Amniotic epithelial cell (primary cell): ENCODE measurements around the gene CRYBG3.

Experiments used
- DNase-seq: peaks from one replicate; pipeline ENCODE4 v3.0.0-alpha.2; 2010; ENCODE audit warnings: low read depth

CRYBG3 gene

GRCh38 chr3:97971679-97972567, 150.1 kb downstream of the CRYBG3 start, which contains the start of gene RIOX2:
TSS of gene RIOX2 (minus strand) at chr3:97972431. CDS start at chr3:97967593, 4,838 bp downstream.
- DNase-seq, result peak; percentile 57

- no peak for DNase-seq
These were observed 151.2 kb downstream of the CRYBG3 start for GRCh38 chr3:97972976-97973375.

DNA sequence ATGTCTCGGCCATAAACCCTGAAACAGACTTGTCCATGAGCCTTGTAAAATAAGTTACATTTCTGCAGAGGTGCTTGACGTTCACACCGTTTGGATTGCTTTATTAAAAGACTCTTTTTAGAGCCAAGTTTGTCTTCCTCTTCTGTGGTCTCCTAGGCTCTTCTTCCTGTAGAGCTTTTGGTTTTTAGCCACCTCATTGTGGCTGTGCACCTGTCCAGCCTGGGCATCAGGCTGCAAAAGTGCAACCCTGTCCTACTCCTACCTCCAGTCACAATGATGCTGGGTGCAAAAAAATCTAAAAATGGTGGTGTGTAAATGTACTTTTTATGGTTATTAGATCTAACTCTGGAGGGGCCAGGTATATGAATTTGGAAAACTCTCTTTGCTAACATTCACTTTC, 153.2 kb downstream of the CRYBG3 start:
- DNase-seq, result no peak

- no peak for DNase-seq
These were observed 153.7 kb downstream of the CRYBG3 start for GRCh38 chr3:97975466-97975865.

DNA sequence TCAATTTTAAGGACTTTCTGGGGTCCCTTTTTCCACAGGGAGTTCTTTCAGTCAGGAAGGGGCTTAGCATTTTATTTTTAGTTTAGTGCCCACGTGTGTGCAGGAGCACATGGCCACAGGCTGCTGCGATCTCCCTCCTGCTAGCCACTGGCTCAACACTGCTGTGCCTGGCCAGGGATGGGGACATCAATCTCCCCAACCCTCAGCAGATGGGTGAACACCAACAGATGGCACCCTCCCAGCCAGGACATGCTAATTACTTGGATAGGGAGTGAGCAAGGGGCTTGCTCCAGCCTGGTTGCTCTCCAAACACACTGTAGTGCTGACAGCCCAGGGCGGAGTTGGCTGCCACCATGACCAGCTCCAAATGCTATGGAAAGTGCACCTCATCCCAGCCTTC, 157.8 kb downstream of the CRYBG3 start:
- no peak for DNase-seq

DNA sequence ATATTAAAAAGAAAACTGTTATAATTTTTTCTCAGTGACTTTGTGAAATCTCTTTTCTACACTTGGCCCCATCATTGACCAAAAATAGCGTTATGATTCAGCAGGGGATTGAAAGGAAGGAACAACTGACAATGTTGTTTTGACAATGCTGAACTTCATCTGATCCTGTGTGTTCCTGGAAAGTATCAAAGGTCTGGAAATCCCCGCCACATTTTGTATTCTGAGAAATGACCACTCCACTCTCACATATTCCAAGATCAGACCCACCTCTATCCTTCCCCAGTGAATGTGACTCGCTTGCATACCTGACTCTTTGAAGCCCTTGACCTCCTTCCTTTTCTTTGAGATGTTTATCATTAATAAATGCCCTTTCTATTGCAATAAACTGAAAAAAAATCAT, 160.1 kb downstream of the CRYBG3 start:
- DNase-seq, result no peak

GRCh38 chr3:97983933-97984491, 162.2 kb downstream of the CRYBG3 start:
- DNase-seq, result no peak

DNA sequence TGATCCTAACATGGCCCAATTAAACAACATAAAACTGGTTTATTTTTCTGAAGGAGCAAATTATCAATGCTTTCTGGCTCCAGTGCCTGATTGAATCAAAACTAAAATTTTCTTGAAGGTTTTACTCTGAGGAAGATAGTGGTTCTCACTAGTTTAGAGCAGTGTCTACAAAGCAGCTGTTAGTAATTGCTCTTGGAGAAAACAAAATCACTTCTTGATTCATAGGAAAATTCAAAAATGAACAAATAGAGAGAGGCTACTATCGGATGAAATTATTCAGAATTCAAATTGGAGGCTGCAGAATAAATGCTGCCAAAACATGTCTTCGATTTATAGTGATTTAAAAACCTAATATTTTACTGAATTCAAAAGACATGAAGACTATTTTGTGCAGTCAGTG, 165.5 kb downstream of the CRYBG3 start:
- DNase-seq, result no peak

DNA sequence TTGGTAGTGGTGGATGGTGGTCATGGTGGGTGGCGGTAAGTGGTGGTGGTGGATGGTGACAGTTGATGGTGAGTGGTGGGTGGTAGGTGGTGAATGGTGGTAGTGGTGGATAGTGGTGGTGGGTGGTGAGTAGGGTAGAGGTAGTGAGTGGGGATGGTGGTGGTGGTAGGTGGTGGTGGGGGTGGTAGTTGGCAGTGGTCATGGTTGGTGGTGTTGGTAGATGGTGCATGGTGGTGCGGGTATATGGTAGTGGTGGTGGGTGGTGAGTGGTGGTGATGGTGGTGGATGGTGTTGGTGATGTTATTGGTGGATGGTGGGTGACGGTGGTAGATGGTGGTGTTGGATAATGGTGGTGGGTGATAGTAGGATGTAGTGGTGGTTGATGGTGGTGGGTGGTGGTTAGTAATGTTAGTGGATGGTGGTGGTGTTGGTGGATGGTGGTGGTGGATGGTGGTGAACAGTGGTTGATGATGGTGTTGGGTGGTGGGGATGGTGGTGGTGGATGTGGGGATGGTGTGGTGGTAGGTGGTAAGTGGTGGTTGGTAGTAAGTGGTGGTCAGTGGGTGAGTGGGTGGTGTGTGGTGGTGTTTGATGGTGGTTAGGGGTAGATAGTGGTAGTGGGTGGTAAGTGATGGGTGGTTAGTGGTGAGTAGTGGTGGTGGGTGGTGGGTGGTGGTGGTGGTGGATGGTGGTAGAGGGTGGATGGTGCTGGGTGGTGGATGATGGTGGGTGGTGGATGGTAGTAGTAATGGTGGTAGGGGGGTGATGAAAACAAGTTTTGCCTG, 167.2 kb downstream of the CRYBG3 start:
- DNase-seq, result no peak

DNA sequence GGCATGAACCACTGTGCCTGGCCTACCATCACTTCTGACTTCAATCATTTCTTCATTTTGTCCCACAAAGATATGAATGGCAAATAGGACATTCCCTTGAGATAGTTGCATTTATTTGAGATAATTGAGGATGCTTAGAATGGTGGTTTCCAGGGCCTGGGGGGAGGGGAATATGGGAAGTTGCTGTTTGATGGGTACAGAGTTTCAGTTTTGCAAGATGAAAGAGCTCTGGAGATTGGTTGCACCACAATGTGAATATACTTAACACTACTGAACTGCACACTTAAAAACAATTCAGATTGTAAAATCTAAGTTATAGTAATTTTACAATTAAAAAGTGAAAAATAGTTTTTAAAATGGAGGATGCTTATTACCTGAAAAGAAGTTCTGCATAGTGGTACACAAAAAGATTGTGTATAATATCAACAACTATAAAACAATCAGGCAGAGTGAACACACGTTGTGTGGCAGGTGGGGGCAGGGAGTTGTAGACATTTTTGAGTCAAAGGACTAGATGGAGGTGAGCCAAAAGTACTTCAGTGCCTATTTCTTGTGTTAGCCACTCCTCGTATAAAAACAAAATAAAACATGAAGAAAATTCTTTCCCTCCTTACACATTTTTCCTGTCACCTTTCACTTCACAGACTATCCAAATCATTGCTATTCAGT, 168.9 kb downstream of the CRYBG3 start:
- no peak for DNase-seq

- DNase-seq, result no peak
These were observed 169.5 kb downstream of the CRYBG3 start for GRCh38 chr3:97991293-97991682.

DNA sequence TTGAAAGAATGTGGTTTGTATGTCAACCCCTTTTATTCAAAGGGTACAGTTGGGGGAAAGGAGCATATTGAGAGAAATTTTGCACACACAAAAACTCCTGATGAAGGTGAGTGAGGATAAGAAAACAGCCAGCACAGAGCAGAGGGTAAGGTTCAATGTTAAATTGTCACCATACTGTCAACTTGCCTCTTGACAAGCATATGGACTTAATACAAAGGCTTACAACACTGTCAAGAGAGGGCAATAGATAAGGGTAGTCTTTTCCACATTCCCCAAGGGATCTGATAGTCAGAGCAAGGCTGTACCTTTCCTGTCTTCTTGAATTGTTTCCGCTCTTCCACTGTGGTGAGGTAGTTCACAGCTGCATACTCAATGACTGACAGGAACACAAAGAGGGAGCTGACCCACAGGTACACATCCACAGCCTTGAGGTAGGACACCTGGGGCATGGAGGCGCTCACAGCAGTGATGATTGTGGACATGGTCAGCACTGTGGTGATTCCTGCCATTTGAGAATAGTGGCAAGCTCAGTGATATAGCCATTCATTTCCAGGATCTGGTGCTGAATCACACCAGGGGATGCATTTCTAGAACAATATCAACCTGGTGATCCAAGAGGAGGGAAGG, 170.8 kb downstream of the CRYBG3 start:
- no peak for DNase-seq

DNA sequence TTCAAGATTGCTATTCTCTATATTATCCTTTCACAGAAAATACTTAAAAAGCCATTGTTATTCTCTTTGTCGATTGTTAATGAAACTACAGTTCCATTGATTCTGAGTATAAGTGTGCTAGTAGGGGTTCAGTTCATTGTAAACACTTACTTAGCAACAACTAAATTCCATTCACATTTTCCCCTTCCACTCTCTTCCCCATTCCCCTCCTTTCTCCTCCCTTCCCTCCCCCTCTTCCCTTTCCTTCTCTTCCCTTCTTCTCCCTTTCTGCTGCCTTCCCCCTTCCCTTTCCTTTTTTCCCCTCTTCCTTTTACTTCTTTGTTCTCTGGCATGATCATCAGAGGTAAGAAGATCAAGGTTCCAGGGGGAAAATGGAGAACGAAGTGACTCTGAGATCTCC, 171.7 kb downstream of the CRYBG3 start:
- DNase-seq, result no peak

DNA sequence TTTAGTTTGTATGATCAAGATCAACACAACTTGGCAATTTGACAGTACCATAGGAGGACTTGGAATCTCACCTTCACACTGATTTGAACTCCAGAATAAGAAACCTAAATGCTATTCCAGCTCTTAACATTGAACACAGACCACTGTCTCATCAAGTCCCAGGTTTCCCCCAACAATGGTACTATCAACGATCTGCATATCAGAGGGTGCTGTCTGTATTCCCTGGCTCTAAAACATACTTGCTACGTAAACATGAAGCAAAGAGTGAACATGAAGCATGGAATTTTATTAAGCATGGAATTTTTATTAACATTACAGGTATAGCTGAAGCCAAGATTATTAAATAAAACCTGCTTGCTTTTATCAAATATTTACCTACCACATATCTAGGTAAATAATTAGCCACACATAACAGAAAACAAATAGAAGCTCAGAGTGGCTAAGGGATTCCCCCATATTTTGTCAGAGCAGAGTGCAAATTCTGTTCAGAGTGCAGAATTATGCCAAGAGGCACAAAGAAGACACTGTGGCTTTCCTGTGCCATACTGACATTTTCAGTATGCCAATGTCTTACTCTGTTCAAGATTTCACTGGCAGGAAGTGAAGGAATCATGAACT, 172.6 kb downstream of the CRYBG3 start:
- DNase-seq, result no peak
